Stimulated activated CD4-positive, alpha-beta T cell treated with anti-CD3 and anti-CD28 coated beads, Interleukin-4, amount 100 ng/mL, for 24 hours (primary cell): ENCODE measurements around the gene MYO1D.
"Not testable (repeated sequence)": the region's sequence is repeated elsewhere in the genome, so short reads cannot be mapped to it uniquely, and the experiment has no call there.

Source experiments
- DNase-seq: peaks from one replicate; pipeline ENCODE4 v3.0.0-alpha.2; 2020

Gene MYO1D

DNA sequence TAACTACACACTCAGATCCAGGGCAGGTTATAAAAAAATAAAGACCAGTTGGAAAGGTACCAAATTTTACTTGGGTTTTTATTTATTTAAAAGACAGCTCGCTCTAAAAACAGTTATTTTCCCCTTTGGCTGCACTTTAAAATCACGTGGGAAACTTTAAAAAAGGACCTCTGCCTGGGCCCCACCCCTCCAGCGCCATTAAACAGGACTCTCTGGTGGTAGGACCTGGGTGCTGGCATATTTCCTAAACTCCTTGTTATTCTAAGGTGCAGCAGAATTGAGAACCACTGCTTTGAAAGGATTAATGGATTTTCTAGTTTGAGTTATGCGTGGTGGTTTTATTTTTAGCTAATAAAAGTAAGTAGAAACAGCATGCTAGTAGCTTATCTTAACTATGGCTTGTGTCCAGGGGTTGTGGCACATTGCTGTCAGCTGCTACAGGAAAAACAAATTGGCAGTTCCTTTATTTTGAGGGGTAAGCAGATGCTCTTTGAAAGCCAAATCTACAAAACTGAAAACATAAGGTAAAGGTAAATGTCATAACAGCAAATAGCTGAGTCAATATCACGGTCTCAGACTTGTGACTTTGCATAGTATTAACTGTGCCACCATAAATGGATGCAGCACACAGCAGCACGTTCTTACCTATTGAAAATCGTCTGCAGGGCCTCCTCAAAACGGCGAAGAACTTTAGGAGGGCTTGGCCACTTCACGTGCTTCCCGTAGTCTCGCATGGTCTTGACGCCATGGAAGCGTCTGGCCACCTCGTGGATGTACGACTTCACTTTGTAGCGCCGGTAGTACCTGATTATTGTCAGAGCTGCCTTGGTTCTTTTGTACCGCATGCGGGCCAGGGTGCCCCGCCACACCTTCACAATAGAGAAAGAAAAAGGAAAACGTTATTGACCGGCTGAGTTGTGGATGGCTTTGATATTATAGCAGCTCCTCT is 218.2 kb downstream of the MYO1D start:
- no peak for DNase-seq

DNA sequence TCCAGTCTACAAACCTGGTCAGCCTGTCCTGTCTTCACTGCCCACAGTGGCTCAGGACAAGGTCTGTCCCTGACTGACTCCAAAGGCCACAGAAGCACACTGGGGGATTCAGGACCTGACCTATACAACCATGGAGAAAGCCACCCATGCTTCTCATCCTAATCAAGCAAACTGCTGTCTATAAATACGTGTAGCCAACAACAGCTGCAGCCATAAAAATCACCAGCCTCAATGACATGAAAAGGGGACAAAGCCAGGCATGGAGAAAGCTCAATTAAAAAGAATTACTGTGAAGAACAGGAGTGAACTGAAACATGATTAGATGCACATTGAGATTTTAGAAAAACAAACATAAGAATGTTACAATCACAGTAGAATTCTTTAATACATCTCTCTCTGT is 220.0 kb downstream of the MYO1D start:
- DNase-seq: no peak

DNA sequence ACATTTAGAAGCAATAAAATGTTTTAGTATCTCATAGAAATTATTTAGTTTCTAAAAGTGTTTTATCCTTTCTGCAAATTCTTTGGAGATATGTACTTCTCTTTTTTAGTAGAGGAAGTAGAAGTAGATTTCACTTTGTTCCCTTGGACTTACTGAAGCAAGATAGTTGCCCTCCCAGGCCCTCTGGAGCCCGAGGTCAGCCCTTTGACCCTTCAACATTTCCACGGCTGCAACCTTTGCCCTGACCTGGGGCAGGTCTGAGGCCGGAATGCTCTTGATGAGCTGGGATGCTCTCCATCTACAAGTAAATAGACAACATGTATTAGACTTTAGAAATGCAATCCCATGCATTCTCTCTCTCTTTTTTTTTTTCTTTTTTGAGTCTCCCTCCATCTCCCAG is 222.6 kb downstream of the MYO1D start:
- DNase-seq: no peak

DNA sequence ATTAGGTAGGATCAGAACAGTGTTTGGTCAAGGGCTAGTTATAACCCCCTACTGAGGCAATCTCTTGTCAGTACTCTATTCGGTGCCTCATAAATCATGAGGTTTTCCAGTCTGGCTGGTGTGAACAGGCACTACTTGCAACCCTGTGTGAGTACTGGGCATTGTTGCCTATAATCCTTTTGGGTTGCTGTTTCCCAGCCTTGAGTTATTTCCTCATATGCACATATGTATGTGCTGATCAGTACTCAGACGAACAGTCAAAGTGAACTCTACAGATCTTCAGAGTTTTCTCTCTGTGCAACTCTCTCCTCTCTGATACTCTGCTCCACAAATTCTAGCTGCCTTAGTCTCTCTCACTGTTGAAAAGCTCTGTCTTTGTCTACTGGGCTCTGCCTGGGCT is 225.8 kb downstream of the MYO1D start:
- DNase-seq: no peak

DNA sequence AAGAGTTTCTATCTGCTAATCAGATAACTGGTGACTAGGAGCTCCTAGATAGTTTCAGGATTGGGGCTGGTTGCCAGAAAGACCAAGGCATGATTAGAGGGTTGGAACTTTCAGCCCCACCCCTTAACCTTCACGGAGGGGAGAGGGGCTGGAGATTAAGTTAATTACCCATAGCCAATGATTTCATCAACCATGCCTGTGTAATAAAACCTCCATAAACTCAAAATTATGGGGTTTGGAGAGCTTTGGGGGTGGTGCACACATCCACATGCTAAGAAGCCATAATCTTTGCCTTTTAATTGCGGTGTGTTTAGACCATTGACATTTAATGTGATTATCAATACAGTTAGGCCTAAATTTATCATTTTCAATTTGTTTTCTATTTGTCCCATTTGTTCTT is 228.5 kb downstream of the MYO1D start:
- DNase-seq: no peak

DNA sequence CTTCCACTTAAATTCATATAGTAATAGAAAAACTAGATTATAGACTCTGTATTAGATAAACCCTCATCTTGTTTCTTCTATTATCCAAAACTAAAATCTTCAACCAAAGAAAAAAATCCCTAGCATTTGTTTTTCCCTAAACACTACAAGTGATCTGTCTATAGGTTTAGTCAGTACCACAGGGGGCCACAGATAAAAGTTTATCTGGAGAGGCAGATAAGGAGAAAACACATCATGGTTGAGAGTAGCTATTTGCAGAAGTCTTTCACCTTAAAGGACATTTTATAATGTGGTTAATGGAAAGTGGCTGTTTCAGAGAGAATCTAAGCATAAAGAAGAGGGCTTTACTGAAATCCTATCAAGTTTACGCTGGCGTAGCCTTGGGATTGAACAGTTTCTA is 230.0 kb downstream of the MYO1D start:
- no peak for DNase-seq

DNA sequence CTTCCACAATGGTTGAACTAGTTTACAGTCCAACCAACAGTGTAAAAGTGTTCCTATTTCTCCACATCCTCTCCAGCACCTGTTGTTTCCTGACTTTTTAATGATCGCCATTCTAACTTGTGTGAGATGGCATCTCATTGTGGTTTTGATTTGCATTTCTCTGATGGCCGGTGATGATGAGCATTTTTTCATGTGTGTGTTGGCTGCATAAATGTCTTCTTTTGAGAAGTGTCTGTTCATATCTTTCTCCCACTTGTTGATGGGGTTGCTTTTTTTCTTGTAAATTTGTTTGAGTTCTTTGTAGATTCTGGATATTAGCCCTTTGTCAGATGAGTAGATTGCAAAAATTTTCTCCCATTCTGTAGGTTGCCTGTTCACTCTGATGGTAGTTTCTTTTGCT is 235.4 kb downstream of the MYO1D start:
- DNase-seq: not testable (repeated sequence)

DNA sequence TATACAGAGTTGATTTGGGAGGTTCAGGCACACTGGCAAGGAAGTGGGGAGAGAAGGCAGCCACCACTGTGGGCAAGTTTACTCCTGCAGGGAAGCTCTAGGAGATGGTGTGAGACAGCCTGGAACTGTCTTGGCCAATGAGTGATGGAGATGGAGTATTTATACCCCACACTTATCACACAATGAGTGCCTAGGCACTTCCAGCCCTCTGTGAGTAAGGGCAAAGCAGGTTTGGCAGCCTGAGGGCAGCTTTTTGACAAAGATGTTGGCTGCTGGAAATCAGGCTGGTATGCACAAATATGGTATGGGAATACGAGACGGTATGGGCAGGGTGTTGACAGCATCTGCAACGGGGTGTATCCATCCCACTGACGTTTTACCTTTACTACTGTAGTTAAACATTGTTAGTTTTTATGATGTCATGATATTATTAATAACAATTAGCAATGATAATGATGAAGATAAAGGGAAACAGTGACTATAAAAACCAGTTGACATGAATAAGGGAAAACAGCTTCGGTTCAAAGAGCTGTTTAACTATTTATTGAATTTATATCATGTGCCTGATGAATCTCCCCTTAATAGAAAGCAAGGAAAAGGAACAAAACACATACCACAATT is 240.2 kb downstream of the MYO1D start:
- no peak for DNase-seq

DNA sequence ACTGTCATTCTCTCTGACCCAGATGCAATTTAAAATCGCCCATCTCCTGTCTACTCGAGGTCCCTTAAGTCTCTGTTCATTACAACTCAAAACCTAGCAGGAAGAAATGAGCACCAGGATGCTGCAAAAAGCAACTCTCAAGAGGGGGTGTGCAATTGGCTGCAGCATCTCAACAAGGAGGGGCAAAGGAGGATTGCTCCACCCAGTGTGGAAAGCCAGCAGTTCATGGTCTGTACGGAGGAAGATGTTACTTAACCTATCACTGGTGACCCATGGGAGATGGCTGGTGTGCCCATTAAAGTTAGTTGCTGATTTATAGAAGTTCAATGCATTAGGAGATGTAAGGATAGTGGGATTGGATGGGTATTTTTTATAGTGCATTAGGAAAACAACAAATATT is 242.8 kb downstream of the MYO1D start:
- no peak for DNase-seq

DNA sequence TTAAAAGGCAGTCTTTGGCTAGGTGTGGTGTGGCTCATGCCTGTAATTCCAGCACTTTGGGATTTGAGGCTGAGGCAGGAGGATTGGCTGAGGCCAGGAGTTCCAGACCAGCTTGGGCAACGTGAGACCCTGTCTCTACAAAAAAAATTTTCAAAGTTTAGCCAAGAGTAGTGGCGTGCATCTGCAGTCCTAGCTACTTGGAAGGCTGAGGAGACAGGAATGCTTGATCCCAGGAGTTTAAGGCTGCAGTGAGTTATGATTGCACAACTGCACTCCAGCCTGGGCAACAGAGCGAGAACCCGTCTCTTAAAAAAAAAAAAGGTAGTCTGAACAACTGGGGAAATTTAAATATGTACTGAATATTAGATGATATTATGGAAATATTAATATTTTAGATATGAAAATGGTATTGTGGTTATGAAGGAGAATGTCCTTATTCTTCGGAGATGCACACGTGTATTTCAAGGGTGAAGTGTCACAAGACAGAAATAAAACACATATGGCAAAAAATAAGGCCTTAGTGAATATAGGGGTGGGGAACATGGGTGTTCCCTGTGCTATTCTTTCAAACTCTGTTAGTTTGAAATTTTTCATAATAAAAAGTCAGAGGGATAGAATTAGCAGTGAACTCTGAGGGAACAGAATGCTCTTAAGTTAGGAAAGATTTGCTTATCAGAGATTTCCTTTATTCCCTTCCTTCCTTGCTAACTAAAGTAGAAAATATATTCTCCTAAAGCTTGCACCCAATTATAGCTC is 245.4 kb downstream of the MYO1D start:
- DNase-seq: no peak

DNA sequence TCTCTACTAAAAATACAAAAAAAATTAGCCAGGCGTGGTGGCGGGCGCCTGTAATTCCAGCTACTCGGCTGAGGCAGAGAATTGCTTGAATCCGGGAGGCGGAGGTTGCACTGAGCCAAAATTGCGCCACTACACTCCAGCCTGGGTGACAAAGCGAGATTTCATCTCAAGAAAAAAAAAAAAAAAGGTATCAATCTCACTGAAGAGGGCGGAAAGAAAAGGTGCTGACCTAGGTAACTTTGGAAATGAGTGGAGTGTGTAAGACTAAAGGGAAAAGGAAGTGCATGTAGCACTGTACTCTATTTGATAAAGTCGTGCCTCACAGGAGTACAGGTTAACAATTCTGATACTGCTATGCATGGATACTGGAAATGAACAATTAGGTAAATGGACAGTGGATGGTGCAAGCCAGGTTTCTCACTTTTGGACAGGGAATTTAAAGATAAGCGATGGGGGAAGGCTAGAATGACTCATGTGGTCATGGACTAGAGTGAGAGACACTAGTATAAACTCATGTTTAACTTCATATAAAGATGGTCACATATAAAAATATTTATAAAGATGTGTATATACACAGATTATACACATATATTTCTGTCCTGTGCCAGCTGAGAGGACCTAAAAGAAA is 247.2 kb downstream of the MYO1D start:
- no peak for DNase-seq

DNA sequence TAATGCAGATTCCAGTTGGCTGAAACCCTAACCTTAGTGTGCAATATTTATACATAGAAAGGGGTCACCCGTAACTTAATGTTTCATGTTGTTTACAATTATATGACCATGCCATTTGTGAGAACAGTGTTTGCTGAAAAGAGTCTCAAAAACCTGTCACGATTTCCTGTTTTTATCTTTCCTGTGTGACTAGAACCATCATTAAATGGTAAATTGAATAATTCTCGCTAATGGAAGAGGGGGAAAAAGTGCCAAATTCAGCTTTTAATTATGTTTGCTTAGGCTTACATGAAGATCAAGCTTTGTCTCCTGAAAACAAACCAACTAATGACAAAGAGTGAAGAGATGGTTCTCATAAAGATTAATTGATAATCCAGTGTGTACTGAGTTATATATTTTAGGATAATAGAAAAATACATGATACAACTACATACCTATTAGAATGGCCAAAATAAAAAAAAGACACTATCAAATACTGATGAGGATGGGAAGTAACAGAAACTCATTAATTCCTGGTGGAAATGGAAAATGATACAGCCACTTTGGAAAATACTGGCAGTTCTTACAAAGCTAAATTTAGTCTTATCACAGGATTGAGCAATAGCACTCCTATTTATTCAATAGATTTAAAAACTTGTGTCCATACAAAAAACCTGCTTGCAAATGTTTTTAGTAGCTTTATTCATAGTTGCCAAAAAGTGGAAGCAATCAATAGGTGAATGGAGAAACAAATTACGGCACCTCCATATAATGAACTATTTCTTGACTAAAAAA is 248.5 kb downstream of the MYO1D start:
- DNase-seq: no peak

DNA sequence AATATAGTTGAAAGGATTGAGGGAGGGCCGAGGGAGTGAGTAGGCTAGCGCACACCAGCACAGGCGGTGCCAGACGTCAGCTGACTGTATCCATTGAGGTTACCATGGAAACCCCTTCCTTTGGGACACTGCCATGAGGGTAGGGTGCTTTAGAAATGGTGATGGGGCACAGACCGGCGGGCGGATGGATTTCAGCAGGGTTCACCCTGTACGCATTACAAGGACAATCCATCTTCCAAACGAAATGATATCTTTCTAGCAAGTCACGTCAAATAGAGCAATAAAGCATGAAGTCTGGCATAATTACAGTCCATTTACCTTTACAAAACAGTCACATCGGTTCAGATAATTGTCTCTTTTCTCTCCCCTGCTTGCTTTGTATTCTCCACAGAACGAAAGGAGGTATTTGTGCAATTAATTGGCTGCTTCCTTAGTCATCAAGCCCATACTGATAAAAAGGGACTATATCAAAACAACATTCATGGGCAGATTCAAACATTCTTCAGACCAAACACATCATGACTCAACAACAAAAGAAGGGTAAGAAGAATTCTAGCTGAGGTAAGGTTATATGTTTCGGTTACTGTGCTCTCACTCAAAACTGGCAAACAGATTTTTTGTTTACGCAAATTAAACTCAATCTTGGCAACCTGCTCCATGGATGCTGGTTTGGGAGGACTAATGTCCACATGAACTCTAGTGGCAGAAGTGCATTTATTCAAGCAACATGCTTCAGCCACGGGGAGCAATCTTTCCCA is 249.5 kb downstream of the MYO1D start:
- no peak for DNase-seq

DNA sequence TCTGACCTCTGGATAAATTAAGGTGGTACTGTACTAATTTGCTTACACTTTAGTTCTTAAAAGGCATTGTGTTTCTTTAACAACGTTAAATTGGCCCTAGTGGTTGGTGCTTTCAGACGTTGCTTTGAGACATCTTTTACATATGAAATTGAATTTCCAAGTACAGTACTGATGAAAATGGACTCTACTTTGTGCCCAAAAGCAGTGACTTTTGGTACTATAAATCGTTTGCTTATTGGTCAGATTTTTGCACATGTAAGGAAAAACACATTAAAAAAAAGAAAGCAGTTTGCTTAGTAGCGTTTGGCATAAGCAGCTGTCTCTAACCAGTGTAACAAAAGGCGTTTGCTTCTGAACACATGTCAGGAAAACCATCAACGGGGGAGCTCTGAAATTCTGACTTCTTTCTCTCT is 250.5 kb downstream of the MYO1D start:
- no peak for DNase-seq

DNA sequence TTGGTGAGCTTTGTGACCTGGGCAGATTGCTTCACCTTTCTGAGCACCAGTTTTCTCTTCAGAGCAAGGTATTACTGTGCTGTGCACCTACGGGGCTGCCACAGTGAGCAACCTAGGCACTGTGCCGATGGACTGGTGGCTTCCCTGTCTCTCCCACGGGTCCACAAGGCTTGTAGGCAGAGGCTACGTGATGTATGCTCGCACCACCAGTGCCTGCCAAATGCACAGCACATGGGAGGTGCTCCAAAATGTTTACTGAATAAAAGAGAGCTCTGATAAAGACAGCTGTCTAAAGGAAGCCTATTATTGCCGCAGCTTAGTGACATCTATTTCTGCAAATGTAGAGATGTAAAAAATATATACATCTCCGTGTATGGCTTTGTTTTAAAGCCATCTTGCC is 251.0 kb downstream of the MYO1D start:
- no peak for DNase-seq

DNA sequence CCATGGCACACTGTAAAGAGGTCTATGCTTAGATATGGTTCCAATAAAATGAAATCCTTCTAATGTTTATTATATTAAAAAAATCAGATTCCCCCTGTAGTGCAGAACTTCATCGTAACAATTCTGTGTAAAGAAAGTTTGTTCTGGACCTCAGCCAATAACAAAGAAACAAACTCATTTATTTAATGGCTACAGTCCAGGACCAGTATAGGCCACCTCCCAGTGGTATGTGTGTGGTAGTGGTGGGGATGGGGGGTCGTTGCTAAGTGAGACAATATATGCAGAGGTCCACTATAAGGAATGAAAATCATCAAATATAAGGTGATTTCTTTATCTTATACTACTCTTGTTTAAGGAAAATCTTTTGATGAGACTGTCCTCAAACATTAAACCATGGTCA is 253.7 kb downstream of the MYO1D start:
- DNase-seq: no peak

DNA sequence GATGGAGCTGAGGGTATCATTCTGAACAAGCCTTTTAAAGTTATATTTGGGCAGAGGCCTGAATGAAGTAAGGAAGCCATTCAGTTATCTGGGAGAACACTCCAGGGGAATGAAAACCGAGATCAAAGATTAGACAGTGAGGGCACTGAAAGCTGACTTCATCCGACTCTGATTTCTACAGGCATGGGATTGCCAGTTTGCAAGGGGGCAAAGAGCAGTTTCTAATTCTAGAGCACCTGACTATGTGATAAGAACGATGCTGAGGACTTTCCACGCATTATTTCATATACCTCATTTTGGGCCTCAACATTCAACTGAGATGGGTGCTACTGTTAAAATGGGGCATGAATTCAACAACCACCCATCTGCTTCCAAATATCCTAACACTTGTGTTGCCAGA is 254.4 kb downstream of the MYO1D start:
- DNase-seq: no peak

DNA sequence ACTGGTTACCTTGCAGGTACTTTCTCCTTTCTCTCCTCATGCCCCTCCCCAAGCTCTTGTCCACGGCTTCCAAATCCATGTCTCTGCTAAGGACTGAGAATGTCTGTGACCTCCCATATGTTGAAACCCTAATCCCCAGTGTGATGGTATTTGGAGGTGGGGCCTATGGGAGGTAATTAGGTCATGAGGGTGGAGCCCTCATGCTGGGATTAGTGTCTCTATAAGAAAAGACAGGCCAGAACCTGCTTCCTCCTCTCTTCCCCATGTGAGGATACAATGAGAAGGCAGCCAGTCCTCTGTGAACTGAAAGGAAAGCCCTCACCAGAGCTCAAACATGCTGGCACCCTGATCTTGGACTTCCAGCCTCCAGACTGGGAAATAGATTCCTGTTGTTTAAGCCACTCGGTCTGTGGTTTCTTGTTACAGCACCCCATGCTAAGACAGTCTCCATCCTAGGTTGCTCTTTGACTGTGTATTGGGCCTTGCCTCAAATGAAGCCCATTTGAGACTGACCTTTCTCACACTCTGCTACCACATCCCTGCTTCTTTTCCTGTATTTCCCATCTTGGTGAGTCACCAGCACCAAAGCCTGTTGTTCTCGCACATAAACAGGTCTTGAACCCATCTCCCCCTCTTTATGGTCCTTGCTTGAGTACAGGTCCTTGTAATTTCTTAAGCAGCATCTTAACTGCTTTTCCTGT is 255.2 kb downstream of the MYO1D start:
- no peak for DNase-seq

DNA sequence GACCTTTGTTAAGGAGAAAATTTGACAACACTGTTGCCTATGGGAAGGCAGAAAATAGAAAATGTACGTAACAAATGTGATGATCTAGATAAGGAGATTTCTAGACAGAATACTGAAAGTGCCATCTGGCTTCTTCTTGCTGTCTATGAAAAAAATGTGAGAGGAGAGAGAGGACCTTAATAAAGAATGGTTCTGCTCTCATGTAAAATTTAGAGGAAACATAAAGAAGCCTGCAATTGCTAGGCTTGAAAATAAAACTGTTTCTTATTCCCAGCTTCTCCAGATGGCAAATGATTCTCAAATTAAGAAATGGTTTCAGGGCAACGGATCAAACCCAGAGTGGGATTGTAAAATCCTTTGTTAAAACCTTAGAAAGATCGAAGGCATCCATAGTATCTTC is 261.6 kb downstream of the MYO1D start:
- DNase-seq: no peak

DNA sequence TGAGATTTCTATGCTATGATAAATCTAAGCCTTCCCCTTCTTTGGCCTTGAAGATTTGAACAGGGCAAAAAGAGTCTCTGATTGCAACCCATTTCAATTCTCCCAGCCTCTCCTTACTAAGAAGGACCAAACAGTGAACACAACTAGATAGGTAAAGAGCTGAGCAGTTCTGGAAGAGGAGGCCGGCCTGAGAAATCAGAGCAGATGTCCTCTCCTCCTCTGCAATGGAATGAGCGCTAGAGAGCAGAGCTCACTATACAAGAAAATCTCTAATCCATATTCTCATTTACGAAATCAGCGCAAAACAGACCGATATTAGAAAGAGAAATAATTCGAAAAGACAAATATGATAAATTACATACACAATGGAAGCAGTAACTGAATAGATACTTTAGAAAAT is 266.0 kb downstream of the MYO1D start:
- no peak for DNase-seq
